SJSA1 (cell line): ENCODE results near the gene QRICH1. TPM values are rescaled to one million over a fixed set of nuclear protein-coding genes. Genes with fewer than 3 reads are reported as not detected.

Source experiments
- DNase-seq, 2 experiments: peaks; one replicate each; pipeline ENCODE4 v3.0.0-alpha.2; 2015 to 2020; ENCODE audit warnings: low spot score in 2 of 2, low read depth in 1 of 2
- H3K27ac ChIP-seq: fragments of 250-450 bp; sonication (Bioruptor Pico); 2 replicates; pipeline ENCODE4 v1.5.1; 2020; ENCODE audit warnings: mild to moderate bottlenecking, moderate library complexity
- H3K27me3 ChIP-seq: fragments of 250-450 bp; sonication (Bioruptor Pico); replicated peaks from 2 replicates; pipeline ENCODE4 v1.5.1; 2020; ENCODE audit warnings: mild to moderate bottlenecking, moderate library complexity
- H3K36me3 ChIP-seq: fragments of 250-450 bp; sonication (Bioruptor Pico); 2 replicates; pipeline ENCODE4 v1.5.1; 2020; ENCODE audit warnings: mild to moderate bottlenecking
- H3K4me1 ChIP-seq: fragments of 250-450 bp; sonication (Bioruptor Pico); replicated peaks from 2 replicates; pipeline ENCODE4 v1.6.1; 2021; ENCODE audit warnings: mild to moderate bottlenecking
- H3K4me3 ChIP-seq: fragments of 250-450 bp; sonication (Bioruptor Pico); 2 replicates; pipeline ENCODE4 v1.5.1; 2020; ENCODE audit warnings: mild to moderate bottlenecking
- H3K9me3 ChIP-seq: fragments of 250-450 bp; sonication (Bioruptor Pico); replicated peaks from 2 replicates; pipeline ENCODE4 v1.5.1; 2020; ENCODE audit warnings: mild to moderate bottlenecking
- total RNA-seq: library from RNA; depleted of rRNA; stranded (reverse); fragments of >200 nt; shearing (Covaris generic); gene quantifications from 2 replicates; pipeline ENCODE4 v1.2.3, GENCODE V29; 2014; rRNA removed

Gene QRICH1
- total RNA-seq: 37.8 and 77.3 TPM in 2 replicates

GRCh38 chr3:49093853-49094767 is at the start of gene QRICH1:
QRICH1 (minus strand) TSS chr3:49094071; CDS start chr3:49077017, 17,054 bp downstream.
- peaks cover 67% of the 10 kb centered on the region for H3K36me3 ChIP-seq
- peak within 1 kb of the TSS; percentile 68 for H3K4me3 ChIP-seq
- H3K4me1 ChIP-seq: peaks cover 14% of the 10 kb centered on the region
- H3K27ac ChIP-seq: peak within 1 kb of the TSS; percentile 88
- no peaks in the 10 kb centered on the region for H3K9me3 ChIP-seq
- DNase-seq: peak; percentile 97 to 99
- no peaks in the 10 kb centered on the region for H3K27me3 ChIP-seq

- Histone ChIP-seq H3K27me3 (no peaks in the 10 kb centered on the region), H3K4me1 (no peaks in the 10 kb centered on the region), H3K36me3 (no peaks in the 10 kb centered on the region), H3K4me3 (no peak overlapping the region), H3K27ac (no peak overlapping the region), H3K9me3 (0 out of 2 replicates have a peak, but pooled peaks cover 4% of the 10 kb centered on the region)
- no peak for DNase-seq
Observed at GRCh38 chr3:49140080-49140479, 46.2 kb upstream of the QRICH1 start.

- Histone ChIP-seq H3K9me3 (no peaks in the 10 kb centered on the region), H3K27ac (no peak overlapping the region), H3K36me3 (peaks cover 20% of the 10 kb centered on the region), H3K27me3 (no peaks in the 10 kb centered on the region), H3K4me1 (peaks cover 18% of the 10 kb centered on the region), H3K4me3 (no peak overlapping the region)
- DNase-seq: no peak
Observed at GRCh38 chr3:49135499-49135898, 41.6 kb upstream of the QRICH1 start.

GRCh38 chr3:49134471-49135265 is 40.8 kb upstream of the QRICH1 start:
- DNase-seq: no peak
- no peaks in the 10 kb centered on the region for H3K9me3 ChIP-seq
- no peak overlapping the region for H3K27ac ChIP-seq
- H3K4me3 ChIP-seq: no peak overlapping the region
- H3K27me3 ChIP-seq: no peaks in the 10 kb centered on the region
- H3K4me1 ChIP-seq: peaks cover 18% of the 10 kb centered on the region
- peaks cover 28% of the 10 kb centered on the region for H3K36me3 ChIP-seq

- Histone ChIP-seq H3K27me3 (no peaks in the 10 kb centered on the region), H3K4me3 (peak overlapping the region; percentile 56), H3K36me3 (peaks cover 41% of the 10 kb centered on the region), H3K4me1 (peaks cover 18% of the 10 kb centered on the region), H3K27ac (peak overlapping the region; percentile 88), H3K9me3 (no peaks in the 10 kb centered on the region)
- peak; percentile 85 to 87 for DNase-seq
Observed at GRCh38 chr3:49133226-49133951, 39.5 kb upstream of the QRICH1 start.

- H3K36me3 ChIP-seq: peaks cover 45% of the 10 kb centered on the region
- H3K4me1 ChIP-seq: peaks cover 18% of the 10 kb centered on the region
- H3K27ac ChIP-seq: peak within 1 kb of the TSS; percentile 88
- DNase-seq: peak; percentile 85 to 89
- H3K4me3 ChIP-seq: peak within 1 kb of the TSS; percentile 56
- no peaks in the 10 kb centered on the region for H3K9me3 ChIP-seq
- no peaks in the 10 kb centered on the region for H3K27me3 ChIP-seq
Observed at GRCh38 chr3:49132437-49133225, 38.8 kb upstream of the QRICH1 start, which contains the start of gene LAMB2. LAMB2 (minus strand) TSS chr3:49133050; CDS start chr3:49132867, 183 bp downstream.

- Histone ChIP-seq H3K36me3 (peaks cover 49% of the 10 kb centered on the region), H3K4me1 (peaks cover 18% of the 10 kb centered on the region), H3K27ac (peak overlapping the region; percentile 88), H3K4me3 (peak overlapping the region; percentile 56), H3K27me3 (no peaks in the 10 kb centered on the region), H3K9me3 (no peaks in the 10 kb centered on the region)
- DNase-seq: no peak
Observed at GRCh38 chr3:49132073-49132436, 38.2 kb upstream of the QRICH1 start.

GRCh38 chr3:49131576-49131975 is 37.7 kb upstream of the QRICH1 start:
- peaks cover 18% of the 10 kb centered on the region for H3K4me1 ChIP-seq
- H3K9me3 ChIP-seq: no peaks in the 10 kb centered on the region
- peaks cover 54% of the 10 kb centered on the region for H3K36me3 ChIP-seq
- no peaks in the 10 kb centered on the region for H3K27me3 ChIP-seq
- DNase-seq: no peak
- no peak overlapping the region for H3K27ac ChIP-seq
- H3K4me3 ChIP-seq: peak overlapping the region; percentile 56

- H3K4me3 ChIP-seq: no peak overlapping the region; the same call in 1 of the 2 replicates
- peaks cover 59% of the 10 kb centered on the region for H3K36me3 ChIP-seq
- H3K9me3 ChIP-seq: no peaks in the 10 kb centered on the region
- peaks cover 18% of the 10 kb centered on the region for H3K4me1 ChIP-seq
- no peaks in the 10 kb centered on the region for H3K27me3 ChIP-seq
- H3K27ac ChIP-seq: no peak overlapping the region
- DNase-seq: no peak
Observed at GRCh38 chr3:49131040-49131439, 37.2 kb upstream of the QRICH1 start.

- Histone ChIP-seq H3K36me3 (peaks cover 92% of the 10 kb centered on the region), H3K27me3 (no peaks in the 10 kb centered on the region), H3K4me1 (peaks cover 5% of the 10 kb centered on the region; the same call in 1 of the 2 replicates), H3K4me3 (no peak overlapping the region), H3K27ac (no peak overlapping the region), H3K9me3 (no peaks in the 10 kb centered on the region)
- DNase-seq: no peak
Observed at GRCh38 chr3:49124991-49125670, 31.3 kb upstream of the QRICH1 start.

- Histone ChIP-seq H3K27me3 (no peaks in the 10 kb centered on the region), H3K9me3 (no peaks in the 10 kb centered on the region), H3K4me3 (no peak overlapping the region), H3K4me1 (peaks cover 13% of the 10 kb centered on the region), H3K36me3 (peaks cover 88% of the 10 kb centered on the region), H3K27ac (no peak overlapping the region)
- DNase-seq: no peak
Observed at GRCh38 chr3:49124203-49124602, 30.3 kb upstream of the QRICH1 start.

- no peak for DNase-seq
- H3K4me3 ChIP-seq: no peak overlapping the region
- H3K27ac ChIP-seq: no peak overlapping the region
- H3K27me3 ChIP-seq: no peaks in the 10 kb centered on the region
- H3K4me1 ChIP-seq: peaks cover 14% of the 10 kb centered on the region
- peaks cover 88% of the 10 kb centered on the region for H3K36me3 ChIP-seq
- no peaks in the 10 kb centered on the region for H3K9me3 ChIP-seq
Observed at GRCh38 chr3:49123687-49124086, 29.8 kb upstream of the QRICH1 start.
